Neural cell (in vitro differentiated cells): ENCODE results near the gene SLC22A5. TPM values are rescaled to one million over a fixed set of nuclear protein-coding genes. Genes with fewer than 3 reads are reported as not detected.

Experiments used
- H2AFZ ChIP-seq: fragments of 200-600, 300-800 bp; sonication (generic), shearing (Covaris generic); 2 replicates; pipeline ENCODE4 v1.6.0; 2014; ENCODE audit warnings: low read depth, mild to moderate bottlenecking, antibody characterized with exemption, low read length, moderate library complexity
- H3F3A ChIP-seq: fragments of 200-600 bp; shearing (Covaris generic); 2 replicates; pipeline ENCODE4 v1.6.1; 2016; ENCODE audit warnings: mild to moderate bottlenecking, moderate library complexity, mixed read lengths, antibody characterized with exemption, low read length; ENCODE audit not compliant: insufficient read depth, poor library complexity, severe bottlenecking
- H3K27ac ChIP-seq: fragments of 200-600, 300-800 bp; sonication (generic), shearing (Covaris generic); 2 replicates; pipeline ENCODE4 v1.5.1; 2014; ENCODE audit warnings: mild to moderate bottlenecking, low read length, moderate library complexity
- H3K27me3 ChIP-seq: fragments of 300-800, 200-600 bp; sonication (generic), shearing (Covaris generic); 2 replicates; pipeline ENCODE4 v1.6.0; 2014; ENCODE audit warnings: mild to moderate bottlenecking, low read depth, low read length, moderate library complexity; ENCODE audit not compliant: insufficient read depth
- H3K36me3 ChIP-seq: fragments of 300-800, 200-600 bp; sonication (generic), shearing (Covaris generic); 2 replicates; pipeline ENCODE4 v1.5.1; 2014; ENCODE audit warnings: mild to moderate bottlenecking, antibody characterized with exemption, low read length, moderate library complexity; ENCODE audit not compliant: insufficient read depth
- H3K4me2 ChIP-seq: fragments of 300-800, 200-600 bp; sonication (generic), shearing (Covaris generic); 2 replicates; pipeline ENCODE4 v1.6.0; 2014; ENCODE audit warnings: mild to moderate bottlenecking, low read length
- H3K4me3 ChIP-seq: fragments of 300-800, 200-600 bp; sonication (generic), shearing (Covaris generic); 2 replicates; pipeline ENCODE4 v1.5.1; 2014; ENCODE audit warnings: mild to moderate bottlenecking, low read length, moderate library complexity
- H3K79me2 ChIP-seq: fragments of 200-600 bp; shearing (Covaris generic); replicated peaks from 2 replicates; pipeline ENCODE4 v1.6.0; 2014; ENCODE audit warnings: mild to moderate bottlenecking, low read length, moderate library complexity; ENCODE audit not compliant: insufficient read depth
- H3K9ac ChIP-seq: fragments of 300-800, 200-600 bp; sonication (generic), shearing (Covaris generic); 2 replicates; pipeline ENCODE4 v1.6.1; 2016; ENCODE audit warnings: mild to moderate bottlenecking, low read length, mixed read lengths
- H3K9me2 ChIP-seq: fragments of 200-600 bp; shearing (Covaris generic); 2 replicates; pipeline ENCODE4 v1.6.1; 2016; ENCODE audit warnings: mild to moderate bottlenecking, low read length, mixed read lengths; ENCODE audit not compliant: insufficient read depth
- H3K9me3 ChIP-seq: fragments of 200-600, 300-800 bp; sonication (generic), shearing (Covaris generic); 2 replicates; pipeline ENCODE4 v1.6.1; 2016; ENCODE audit warnings: mild to moderate bottlenecking, mixed run types, low read length, moderate library complexity, mixed read lengths
- H4K20me1 ChIP-seq: fragments of 200-600 bp; shearing (Covaris generic); 2 replicates; pipeline ENCODE4 v1.6.1; 2016; ENCODE audit warnings: mild to moderate bottlenecking, mixed run types; ENCODE audit not compliant: insufficient read depth
- EP300 ChIP-seq: fragments of 450-650 bp; conservative IDR thresholded peaks from 2 replicates; pipeline ENCODE4 v1.6.1; 2014; ENCODE audit warnings: antibody characterized with exemption, mild to moderate bottlenecking, moderate library complexity; ENCODE audit not compliant: poor library complexity, severe bottlenecking
- EZH2 ChIP-seq: fragments of 200-600, 300-800 bp; shearing (Covaris generic), sonication (generic); IDR thresholded peaks from 2 replicates; pipeline ENCODE4 v1.6.1; 2014; ENCODE audit warnings: antibody characterized with exemption, low read length, borderline replicate concordance, mild to moderate bottlenecking; ENCODE audit not compliant: insufficient read depth, poor library complexity, severe bottlenecking
- MXI1 ChIP-seq: fragments of 450-650 bp; conservative IDR thresholded peaks from 2 replicates; pipeline ENCODE4 v1.6.1; 2014; ENCODE audit warnings: antibody characterized with exemption, mild to moderate bottlenecking; ENCODE audit not compliant: poor library complexity, severe bottlenecking
- POLR2AphosphoS5 ChIP-seq: IDR thresholded peaks from 2 replicates; pipeline ENCODE4 v1.6.1; 2012
- RAD21 ChIP-seq: fragments of 450-650 bp; conservative IDR thresholded peaks from 2 replicates; pipeline ENCODE4 v1.6.1; 2014; ENCODE audit warnings: antibody characterized with exemption, mild to moderate bottlenecking, moderate library complexity
- SMC3 ChIP-seq: fragments of 450-650 bp; conservative IDR thresholded peaks from 2 replicates; pipeline ENCODE4 v1.6.1; 2014; ENCODE audit warnings: antibody characterized with exemption, mild to moderate bottlenecking, moderate library complexity; ENCODE audit not compliant: poor library complexity
- TAF1 ChIP-seq: IDR thresholded peaks from 2 replicates; pipeline ENCODE4 v1.6.1; 2012; ENCODE audit warnings: low read depth
- polyA plus RNA-seq: library from polyadenylated mRNA; depleted of rRNA; stranded (reverse); fragments of >200 nt; gene quantifications from 2 replicates; pipeline ENCODE4 v1.2.3, GENCODE V29; 2014
- TF ChIP-seq, protein P1 (sequence below): fragments of 450-650 bp; IDR thresholded peaks from 2 replicates; pipeline ENCODE4 v1.5.1; 2014; ENCODE audit warnings: antibody characterized with exemption, mild to moderate bottlenecking, moderate library complexity; ENCODE audit not compliant: poor library complexity, severe bottlenecking
- TF ChIP-seq, protein P2 (sequence below): IDR thresholded peaks from 2 replicates; pipeline ENCODE4 v1.6.1; 2012; ENCODE audit warnings: borderline replicate concordance

The SLC22A5 gene
- polyA plus RNA-seq, 1 donor from 2014 or later: 5.5 TPM

DNA sequence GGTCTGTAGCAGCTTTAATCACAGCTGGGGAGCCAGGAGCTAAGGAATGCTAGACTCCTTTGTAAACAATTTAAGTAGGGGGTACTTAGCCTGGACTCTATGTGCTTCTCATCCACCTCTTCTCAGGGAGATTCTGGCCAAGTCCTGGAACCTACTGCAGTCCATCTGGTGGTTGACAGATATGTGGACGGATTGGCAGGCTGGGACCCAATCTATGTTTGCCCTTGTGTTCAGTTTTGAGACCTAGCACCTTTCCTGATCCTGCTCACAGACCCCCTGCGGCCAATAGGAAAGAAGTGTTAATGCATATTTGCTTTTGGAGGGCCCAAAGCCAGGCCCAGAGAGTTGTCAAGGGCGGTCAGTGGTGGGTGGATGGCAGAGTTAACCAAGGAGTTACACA lies 6.4 kb downstream of the SLC22A5 start:
- Histone ChIP-seq H4K20me1 (no peaks in the 10 kb centered on the region), H3K4me2 (no peak overlapping the region), H3K9me3 (no peaks in the 10 kb centered on the region), H3K27ac (no peak overlapping the region), H2AFZ (no peak overlapping the region), H3K9me2 (no peaks in the 10 kb centered on the region), H3K27me3 (no peaks in the 10 kb centered on the region), H3K4me3 (no peak overlapping the region), H3K9ac (no peak overlapping the region), H3F3A (no peaks in the 10 kb centered on the region), H3K36me3 (no peaks in the 10 kb centered on the region), H3K79me2 (no peaks in the 10 kb centered on the region)
- TF ChIP-seq RAD21 (no peak), MXI1 (no peak), SMC3 (no peak), EZH2 (no peak), TAF1 (no peak), EP300 (no peak), POLR2AphosphoS5 (no peak)
- TF ChIP-seq, protein P1, sequence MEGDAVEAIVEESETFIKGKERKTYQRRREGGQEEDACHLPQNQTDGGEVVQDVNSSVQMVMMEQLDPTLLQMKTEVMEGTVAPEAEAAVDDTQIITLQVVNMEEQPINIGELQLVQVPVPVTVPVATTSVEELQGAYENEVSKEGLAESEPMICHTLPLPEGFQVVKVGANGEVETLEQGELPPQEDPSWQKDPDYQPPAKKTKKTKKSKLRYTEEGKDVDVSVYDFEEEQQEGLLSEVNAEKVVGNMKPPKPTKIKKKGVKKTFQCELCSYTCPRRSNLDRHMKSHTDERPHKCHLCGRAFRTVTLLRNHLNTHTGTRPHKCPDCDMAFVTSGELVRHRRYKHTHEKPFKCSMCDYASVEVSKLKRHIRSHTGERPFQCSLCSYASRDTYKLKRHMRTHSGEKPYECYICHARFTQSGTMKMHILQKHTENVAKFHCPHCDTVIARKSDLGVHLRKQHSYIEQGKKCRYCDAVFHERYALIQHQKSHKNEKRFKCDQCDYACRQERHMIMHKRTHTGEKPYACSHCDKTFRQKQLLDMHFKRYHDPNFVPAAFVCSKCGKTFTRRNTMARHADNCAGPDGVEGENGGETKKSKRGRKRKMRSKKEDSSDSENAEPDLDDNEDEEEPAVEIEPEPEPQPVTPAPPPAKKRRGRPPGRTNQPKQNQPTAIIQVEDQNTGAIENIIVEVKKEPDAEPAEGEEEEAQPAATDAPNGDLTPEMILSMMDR: no peak
- TF ChIP-seq, protein P2, sequence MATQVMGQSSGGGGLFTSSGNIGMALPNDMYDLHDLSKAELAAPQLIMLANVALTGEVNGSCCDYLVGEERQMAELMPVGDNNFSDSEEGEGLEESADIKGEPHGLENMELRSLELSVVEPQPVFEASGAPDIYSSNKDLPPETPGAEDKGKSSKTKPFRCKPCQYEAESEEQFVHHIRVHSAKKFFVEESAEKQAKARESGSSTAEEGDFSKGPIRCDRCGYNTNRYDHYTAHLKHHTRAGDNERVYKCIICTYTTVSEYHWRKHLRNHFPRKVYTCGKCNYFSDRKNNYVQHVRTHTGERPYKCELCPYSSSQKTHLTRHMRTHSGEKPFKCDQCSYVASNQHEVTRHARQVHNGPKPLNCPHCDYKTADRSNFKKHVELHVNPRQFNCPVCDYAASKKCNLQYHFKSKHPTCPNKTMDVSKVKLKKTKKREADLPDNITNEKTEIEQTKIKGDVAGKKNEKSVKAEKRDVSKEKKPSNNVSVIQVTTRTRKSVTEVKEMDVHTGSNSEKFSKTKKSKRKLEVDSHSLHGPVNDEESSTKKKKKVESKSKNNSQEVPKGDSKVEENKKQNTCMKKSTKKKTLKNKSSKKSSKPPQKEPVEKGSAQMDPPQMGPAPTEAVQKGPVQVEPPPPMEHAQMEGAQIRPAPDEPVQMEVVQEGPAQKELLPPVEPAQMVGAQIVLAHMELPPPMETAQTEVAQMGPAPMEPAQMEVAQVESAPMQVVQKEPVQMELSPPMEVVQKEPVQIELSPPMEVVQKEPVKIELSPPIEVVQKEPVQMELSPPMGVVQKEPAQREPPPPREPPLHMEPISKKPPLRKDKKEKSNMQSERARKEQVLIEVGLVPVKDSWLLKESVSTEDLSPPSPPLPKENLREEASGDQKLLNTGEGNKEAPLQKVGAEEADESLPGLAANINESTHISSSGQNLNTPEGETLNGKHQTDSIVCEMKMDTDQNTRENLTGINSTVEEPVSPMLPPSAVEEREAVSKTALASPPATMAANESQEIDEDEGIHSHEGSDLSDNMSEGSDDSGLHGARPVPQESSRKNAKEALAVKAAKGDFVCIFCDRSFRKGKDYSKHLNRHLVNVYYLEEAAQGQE: no peak

DNA sequence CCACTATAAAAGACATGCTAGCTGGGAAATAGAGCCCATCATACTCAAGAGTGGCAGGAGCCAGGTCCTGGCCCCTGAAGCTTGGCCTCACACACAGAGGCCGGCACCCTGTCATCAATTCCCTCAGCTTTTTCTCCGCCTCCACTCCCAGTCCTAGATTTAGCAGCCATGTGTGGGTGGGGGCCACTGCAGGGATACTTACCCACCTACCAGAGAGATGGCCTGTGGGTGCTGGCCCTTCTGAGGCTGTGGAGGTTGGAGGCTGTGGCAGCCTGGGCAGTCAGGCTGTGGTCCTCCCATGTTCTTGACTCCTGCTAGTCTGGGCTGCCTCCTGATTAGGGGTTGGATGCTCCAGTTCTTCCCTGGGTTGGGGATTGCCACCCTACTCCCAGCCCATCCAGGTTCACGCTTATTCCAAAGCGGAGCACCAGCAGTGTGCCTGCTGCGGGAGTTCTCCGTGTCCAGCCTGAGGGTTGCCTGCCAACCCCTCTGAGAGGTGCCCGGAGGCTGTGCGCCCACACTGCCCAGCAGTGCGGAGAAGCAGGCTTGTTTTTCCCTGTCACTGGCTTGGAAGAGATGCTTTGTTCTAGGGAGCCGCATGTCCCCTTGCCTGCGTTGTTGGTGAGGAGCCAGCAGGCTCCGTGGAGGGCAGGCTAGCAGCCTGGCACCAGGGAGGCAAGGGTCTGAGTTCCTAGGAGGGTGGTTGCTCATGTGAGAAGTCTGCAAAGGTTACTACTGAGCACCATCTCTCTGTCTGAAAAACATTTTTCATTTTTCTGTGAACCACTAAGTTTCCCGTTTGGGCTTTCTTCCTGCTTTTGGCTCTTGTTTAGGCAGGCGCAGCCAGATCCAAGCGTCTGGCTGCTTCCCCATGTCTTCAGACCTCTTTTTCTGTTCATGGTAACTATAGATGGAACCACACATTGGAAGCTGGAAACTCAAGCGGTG lies 7.5 kb downstream of the SLC22A5 start:
- Histone ChIP-seq H3K27ac (no peak overlapping the region), H3K79me2 (no peaks in the 10 kb centered on the region), H3K9me3 (no peaks in the 10 kb centered on the region), H4K20me1 (no peaks in the 10 kb centered on the region), H3K36me3 (no peaks in the 10 kb centered on the region), H3K9ac (no peak overlapping the region), H3K9me2 (no peaks in the 10 kb centered on the region), H3F3A (no peaks in the 10 kb centered on the region), H3K4me2 (no peak overlapping the region), H3K4me3 (no peak overlapping the region), H3K27me3 (no peaks in the 10 kb centered on the region), H2AFZ (no peak overlapping the region)
- TF ChIP-seq POLR2AphosphoS5 (no peak), SMC3 (no peak), EZH2 (no peak), RAD21 (no peak)
- TF ChIP-seq, protein P1: no peak
